Stimulated activated CD4-positive, alpha-beta T cell treated with anti-CD3 and anti-CD28 coated beads, Interleukin-12 subunit alpha, Interleukin-12 subunit beta, amount 100 ng/mL, for 48 hours (primary cell): ENCODE results near the gene IRAK4.

ENCODE experiments used
- DNase-seq, 3 donors: peaks; one replicate each; pipeline ENCODE4 v3.0.0-alpha.2; 2020; ENCODE audit warnings: low read depth in 2 of 3, low spot score in 1 of 3

The IRAK4 gene

DNA sequence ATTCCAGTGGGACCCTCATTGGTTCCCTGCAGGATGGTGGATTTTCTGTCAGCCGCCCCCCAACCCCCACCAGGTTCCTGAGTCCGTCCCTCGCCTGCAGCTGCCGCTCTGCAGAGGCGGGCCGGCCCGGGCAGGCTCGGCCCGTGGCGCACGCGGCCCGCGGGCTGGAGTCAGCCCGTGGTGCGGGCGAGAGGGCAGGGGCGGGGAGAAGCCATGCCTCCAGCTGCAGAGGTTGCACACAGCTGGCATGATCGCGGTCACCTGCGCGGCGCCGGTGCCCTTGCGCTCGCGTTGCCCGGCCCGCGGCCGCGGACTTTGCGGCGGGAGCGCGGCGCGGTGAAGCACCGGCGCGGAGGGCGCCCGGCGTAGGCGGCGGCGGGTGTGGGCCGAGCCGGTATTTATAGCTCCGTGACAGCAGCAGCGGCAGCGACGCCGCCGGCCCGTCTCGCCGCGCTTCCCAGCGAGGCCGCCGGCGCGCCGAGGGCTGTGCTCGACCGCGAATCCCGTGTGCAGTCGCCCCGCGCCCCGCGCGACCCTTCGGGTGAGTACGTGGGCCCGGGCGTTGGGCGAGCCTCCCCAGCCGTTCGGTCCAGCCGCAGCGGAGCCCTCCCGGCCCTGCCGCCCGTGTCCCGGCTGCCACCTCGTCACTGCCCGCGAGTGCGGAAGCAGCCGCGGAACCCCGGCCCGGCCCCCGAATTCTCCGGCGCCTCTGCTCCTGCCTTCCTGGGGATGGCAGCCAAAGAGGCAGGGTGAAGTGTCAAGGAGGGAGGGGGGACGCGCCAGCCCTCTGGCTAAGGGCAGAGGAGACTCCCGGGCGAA lies 77.1 kb downstream of the IRAK4 start, which contains the start of gene TMEM117:
TSS of gene TMEM117 (plus strand) at position 426 of the 819 bp plus-strand sequence.
- peak; percentile 13 to 46 (median 14) for DNase-seq

DNA sequence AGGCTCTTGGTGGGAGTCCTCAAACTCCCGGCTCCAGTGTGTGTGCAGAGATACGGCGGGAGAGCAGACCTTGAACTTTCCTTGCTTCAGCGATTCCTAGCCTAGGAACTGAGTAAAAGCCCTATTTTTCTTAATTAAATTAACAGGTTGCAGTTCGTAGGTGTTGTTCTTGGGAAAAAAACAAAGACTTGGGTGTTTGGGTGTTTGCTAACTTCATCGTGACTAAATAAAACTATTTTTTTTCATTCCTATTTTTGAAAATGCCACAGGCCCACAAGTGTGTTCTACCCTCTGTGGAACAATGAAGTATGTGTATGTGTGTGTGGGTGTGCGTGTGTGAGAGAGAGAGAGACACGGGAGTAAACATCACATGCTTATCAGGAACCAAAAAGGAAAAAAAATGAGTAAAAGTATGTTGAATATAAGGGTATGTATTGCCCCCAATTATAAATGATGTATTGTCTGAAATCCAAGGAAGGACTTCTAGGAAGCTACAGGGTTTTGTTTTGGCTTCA lies 77.8 kb downstream of the IRAK4 start:
- peak in 1 of 3 donors; percentile 11 for DNase-seq
